ENCODE results near the gene BLTP3B.

The BLTP3B gene

DNA sequence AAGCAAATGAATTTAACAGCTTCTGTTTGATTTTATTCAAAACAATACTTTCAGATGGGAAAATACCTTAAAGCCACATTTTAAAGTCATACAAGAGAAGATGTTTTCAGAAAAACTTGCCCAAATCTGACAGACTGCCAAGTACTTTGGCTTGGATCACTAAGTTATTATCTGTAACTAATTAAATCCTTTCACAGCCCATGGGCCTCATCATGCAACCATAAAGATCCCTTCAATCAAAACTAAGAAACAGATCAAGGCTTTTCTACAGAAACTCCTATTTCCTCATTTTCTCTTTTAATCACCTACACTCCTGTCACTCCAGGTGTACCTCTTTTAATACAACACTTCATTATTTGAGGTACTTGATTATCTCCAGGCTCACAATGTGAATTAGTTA lies 28.1 kb downstream of the BLTP3B start:
- DNase-seq, result no peak

DNA sequence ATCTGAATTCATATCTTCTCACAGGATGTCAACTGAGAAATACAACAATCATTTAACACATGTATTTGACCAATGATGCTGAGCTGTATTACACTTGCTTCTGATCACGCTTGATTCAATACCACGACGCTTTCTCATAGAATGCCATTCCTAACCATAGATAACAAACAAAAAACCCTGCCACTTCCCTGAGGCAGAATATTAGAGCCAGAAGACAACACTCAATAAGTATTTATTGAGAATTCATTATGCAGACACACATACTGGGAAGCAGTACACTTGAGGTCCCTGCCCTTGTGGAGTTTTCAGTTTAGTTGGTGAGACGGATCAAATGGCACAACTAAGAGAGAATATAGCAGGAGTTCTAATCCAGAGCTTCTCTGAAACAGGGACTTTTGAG lies 32.4 kb downstream of the BLTP3B start:
- no peak for DNase-seq

DNA sequence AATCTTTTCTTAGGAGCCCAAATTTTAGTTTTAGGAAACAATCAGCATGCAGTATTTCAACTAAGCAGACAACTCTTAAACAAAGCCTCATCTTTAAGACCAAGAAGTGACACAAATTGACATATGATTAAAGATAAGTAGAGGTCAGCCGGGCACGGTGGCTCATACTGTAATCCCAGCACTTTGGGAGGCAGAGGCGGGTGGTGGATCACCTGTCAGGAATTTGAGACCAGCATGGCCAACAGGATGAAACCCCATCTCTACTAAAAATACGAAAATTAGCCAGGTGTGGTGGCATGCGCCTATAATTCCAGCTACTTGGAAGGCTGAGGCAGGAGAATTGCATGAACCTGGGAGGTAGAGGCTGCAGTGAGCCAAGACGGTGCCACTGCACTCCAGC lies 35.8 kb downstream of the BLTP3B start:
- no peak for DNase-seq

DNA sequence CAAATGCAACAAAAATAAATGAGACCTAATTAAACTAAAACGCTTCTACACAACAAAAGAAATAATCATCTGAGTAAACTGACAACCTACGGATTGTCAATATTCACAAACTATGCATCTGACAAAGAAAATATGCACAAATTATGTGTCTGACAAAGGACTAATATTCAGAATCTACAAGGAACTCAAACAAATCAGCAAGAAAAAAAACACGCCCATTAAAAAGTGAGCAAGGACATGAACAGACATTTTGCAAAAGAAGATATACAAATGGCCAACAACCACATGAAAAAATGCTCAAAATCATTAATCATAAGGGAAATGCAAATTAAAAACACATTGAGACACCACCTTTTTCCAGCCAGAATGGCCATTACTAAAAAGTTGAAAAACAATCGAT lies 37.0 kb downstream of the BLTP3B start:
- no peak for DNase-seq

DNA sequence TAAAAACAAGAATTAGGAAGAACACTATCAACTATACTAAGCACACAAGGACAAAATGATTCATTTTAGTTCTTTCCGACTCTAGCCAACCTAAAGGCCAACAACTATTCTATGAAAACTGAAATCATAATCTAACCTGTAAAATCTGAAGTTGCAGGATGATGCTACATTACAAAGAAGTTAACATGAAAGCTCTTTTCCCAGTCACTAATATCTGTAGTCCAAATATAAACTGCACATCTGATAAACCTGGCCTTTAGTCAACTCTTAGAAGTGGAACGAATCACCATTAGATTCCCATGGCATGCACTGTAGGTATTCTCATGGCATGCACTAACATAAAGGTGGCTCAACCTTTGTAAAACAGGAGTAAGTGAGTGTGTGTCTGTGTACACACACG lies 41.7 kb downstream of the BLTP3B start:
- DNase-seq, result no peak
